BLaER1 treated with 17β-estradiol and CSF1 and Interleukin-3, amounts not matched to agents 10 nM and 100 nM (cell line): ENCODE results near the gene NFATC3.
"Not testable (repeated sequence)": the region's sequence is repeated elsewhere in the genome, so short reads cannot be mapped to it uniquely, and the experiment has no call there.

Experiments
- H3K27ac ChIP-seq, 11 experiments: shearing (Covaris generic); formaldehyde crosslinking; 2 replicates each; pipeline ENCODE4 v1.8.1; 2022
- H3K27me3 ChIP-seq, 11 experiments: shearing (Covaris generic); formaldehyde crosslinking; 2 replicates each; pipeline ENCODE4 v1.8.1; 2022
- H3K36me3 ChIP-seq, 11 experiments: shearing (Covaris generic); formaldehyde crosslinking; 2 replicates each; pipeline ENCODE4 v1.8.1; 2022
- H3K4me1 ChIP-seq, 10 experiments: shearing (Covaris generic); formaldehyde crosslinking; 2 replicates each; pipeline ENCODE4 v1.8.1; 2022
- H3K4me2 ChIP-seq, 11 experiments: shearing (Covaris generic); formaldehyde crosslinking; 2 replicates each; pipeline ENCODE4 v1.8.1; 2022
- H3K4me3 ChIP-seq, 10 experiments: shearing (Covaris generic); formaldehyde crosslinking; 2 replicates each; pipeline ENCODE4 v1.8.1; 2022
- H3K9ac ChIP-seq, 11 experiments: shearing (Covaris generic); formaldehyde crosslinking; 2 replicates each; pipeline ENCODE4 v1.8.1; 2022
- H3K9me3 ChIP-seq, 11 experiments: shearing (Covaris generic); formaldehyde crosslinking; replicated peaks in 1 of 11; 2 replicates each; pipeline ENCODE4 v1.8.1; 2022
- H4K20me1 ChIP-seq, 11 experiments: shearing (Covaris generic); formaldehyde crosslinking; 2 replicates each; pipeline ENCODE4 v1.8.1; 2022
- Cebpa-rat ChIP-seq, 11 experiments: shearing (Covaris generic); IDR thresholded peaks; 2 replicates each; pipeline ENCODE4 v1.8.1; 2022

NFATC3 gene

DNA sequence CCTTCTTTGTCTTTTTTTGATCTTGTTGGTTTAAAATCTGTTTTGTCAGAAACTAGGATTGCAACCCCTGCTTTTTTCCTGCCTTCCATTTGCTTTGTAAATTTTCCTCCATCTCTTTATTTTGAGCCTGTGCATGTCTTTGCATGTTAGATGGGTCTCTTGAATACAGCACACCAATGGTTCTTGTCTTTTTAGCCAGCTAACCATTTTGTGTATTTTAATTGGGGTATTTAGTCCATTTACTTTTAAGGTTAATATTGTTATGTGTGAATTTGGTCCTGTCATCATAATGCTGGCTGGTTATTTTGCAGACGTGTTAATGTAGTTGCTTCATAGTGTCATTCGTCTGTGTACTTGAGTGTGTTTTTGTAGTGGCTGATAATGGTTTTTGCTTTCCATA, 26.2 kb downstream of the NFATC3 start:
- H3K4me2 ChIP-seq: no peak overlapping the region
- TF ChIP-seq Cebpa-rat (IDR thresholded peaks at IDR 0.05): no peak
- H3K27me3 ChIP-seq: no peaks in the 10 kb centered on the region
- H3K9ac ChIP-seq: no peak overlapping the region
- H3K36me3 ChIP-seq: peaks cover 0 to 56% (median 33%) of the 10 kb centered on the region in 11 experiments; a peak in 18 of 22 replicates
- H3K9me3 ChIP-seq: peaks cover 54 to 69% (median 63%) of the 10 kb centered on the region in 11 experiments
- H3K27ac ChIP-seq: no peak overlapping the region
- H3K4me1 ChIP-seq: peaks cover 0 to 40% (median 18%) of the 10 kb centered on the region in 10 experiments; a peak in 15 of 20 replicates
- peaks cover 40 to 99% (median 73%) of the 10 kb centered on the region in 11 experiments for H4K20me1 ChIP-seq
- no peak overlapping the region for H3K4me3 ChIP-seq

DNA sequence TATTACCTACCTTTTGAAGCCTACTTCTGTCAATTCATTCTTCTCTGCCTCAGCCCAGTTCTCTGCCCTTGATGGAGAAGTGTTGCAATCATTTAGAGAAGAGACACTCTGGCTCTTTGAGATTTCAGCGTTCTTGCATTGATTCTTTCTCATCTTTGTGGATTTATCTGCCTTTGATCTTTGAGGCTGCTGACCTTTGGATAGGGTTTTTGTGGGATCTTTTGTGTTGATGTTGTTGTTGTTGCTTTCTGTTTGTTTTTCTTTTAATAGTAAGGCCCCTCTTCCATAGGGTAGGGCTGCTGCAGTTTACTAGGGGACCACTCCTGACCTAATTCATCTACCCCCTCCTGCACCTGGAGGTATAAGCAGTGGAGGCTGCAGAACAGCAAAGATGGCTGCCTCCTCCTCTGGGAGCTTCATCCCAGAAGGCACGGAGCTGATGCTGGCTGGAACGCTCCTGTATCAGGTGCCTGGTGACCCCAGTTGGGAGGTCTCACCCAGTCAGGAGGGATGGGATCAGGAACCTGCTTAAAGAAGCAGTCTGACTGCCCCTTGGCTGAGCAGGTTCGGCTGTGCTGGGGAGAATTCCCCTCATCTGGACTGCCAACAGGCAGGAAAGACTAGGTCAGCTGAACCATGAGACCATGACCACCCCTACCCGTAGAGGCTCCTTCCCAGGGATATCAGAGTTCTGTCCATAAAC, 28.0 kb downstream of the NFATC3 start:
- H3K9me3 ChIP-seq: peaks cover 36 to 50% (median 45%) of the 10 kb centered on the region in 11 experiments
- H3K27me3 ChIP-seq: no peaks in the 10 kb centered on the region
- TF ChIP-seq Cebpa-rat (IDR thresholded peaks at IDR 0.05): peak in 2 of 11 experiments; percentile 5 to 22; a peak in 2 of 22 replicates
- peak overlapping the region in 5 of 11 experiments; percentile 7 to 36 (median 22); a peak in 9 of 22 replicates for H3K4me2 ChIP-seq
- H3K36me3 ChIP-seq: peaks cover 0 to 44% (median 23%) of the 10 kb centered on the region in 11 experiments; a peak in 11 of 22 replicates
- peaks cover 57 to 99% (median 79%) of the 10 kb centered on the region in 11 experiments for H4K20me1 ChIP-seq
- no peak overlapping the region for H3K27ac ChIP-seq
- H3K4me1 ChIP-seq: peaks cover 0 to 59% (median 18%) of the 10 kb centered on the region in 10 experiments; a peak in 15 of 20 replicates
- H3K9ac ChIP-seq: no peak overlapping the region
- H3K4me3 ChIP-seq: no peak overlapping the region

DNA sequence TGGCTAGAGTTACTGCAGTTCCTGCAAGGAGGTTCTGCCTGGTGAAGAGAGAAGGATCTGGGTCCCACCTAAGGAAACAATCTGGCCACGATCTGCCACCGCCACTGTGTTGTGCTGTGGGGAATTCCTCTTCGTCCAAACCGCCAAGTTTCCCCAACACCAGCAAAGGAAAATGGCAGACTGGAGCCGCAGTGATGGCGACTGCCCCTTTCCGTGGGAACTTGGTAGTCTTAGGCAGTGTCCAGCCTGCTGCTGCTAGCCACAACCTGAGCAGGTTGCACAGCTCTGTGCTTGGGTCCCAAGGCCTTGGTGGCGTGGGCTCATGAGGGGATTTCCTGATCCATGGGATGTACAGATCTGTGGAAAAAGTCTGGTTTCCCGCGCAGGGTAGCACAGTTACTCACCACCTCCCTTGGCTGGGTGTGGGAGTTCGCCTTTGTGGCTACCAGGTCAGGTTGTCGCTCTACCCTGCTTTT, 28.6 kb downstream of the NFATC3 start:
- H4K20me1 ChIP-seq: peaks cover 61 to 99% (median 85%) of the 10 kb centered on the region in 11 experiments
- no peaks in the 10 kb centered on the region for H3K27me3 ChIP-seq
- H3K9me3 ChIP-seq: peaks cover 30 to 44% (median 39%) of the 10 kb centered on the region in 11 experiments
- no peak overlapping the region for H3K4me3 ChIP-seq
- H3K4me1 ChIP-seq: peaks cover 0 to 64% (median 18%) of the 10 kb centered on the region in 10 experiments; a peak in 15 of 20 replicates
- H3K4me2 ChIP-seq: peak overlapping the region in 3 of 11 experiments; percentile 13 to 36 (median 22); a peak in 6 of 22 replicates
- H3K9ac ChIP-seq: no peak overlapping the region
- no peak overlapping the region for H3K27ac ChIP-seq
- no peak for TF ChIP-seq Cebpa-rat (IDR thresholded peaks at IDR 0.05)
- H3K36me3 ChIP-seq: peaks cover 0 to 38% (median 23%) of the 10 kb centered on the region in 11 experiments; a peak in 11 of 22 replicates

DNA sequence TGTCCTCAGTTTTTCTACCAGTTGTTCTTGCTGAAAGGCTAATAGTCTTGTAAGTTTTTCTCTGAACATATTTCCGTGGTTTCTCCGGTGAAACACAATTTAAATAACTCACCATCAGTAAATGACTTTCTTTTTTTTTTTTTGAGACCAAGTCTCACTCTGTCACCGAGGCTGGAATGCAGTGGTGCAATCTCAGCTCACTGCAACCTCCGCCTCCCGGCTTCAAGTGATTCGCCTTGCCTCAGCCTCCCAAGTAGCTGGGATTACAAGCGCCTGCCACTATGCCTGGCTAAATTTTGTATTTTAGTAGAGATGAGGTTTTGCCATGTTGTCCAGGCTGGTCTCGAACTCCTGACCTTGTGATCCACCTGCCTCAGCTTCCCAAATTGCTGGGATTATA, 29.8 kb downstream of the NFATC3 start:
- peaks cover 19 to 33% (median 27%) of the 10 kb centered on the region in 11 experiments for H3K9me3 ChIP-seq
- H3K4me3 ChIP-seq, H3K9ac ChIP-seq, H3K27me3 ChIP-seq, H3K4me2 ChIP-seq, H3K27ac ChIP-seq: not testable (repeated sequence)
- H3K36me3 ChIP-seq: peaks cover 0 to 29% (median 17%) of the 10 kb centered on the region in 11 experiments; a peak in 9 of 22 replicates
- H4K20me1 ChIP-seq: peaks cover 72 to 99% (median 89%) of the 10 kb centered on the region in 11 experiments
- H3K4me1 ChIP-seq: peaks cover 0 to 75% (median 19%) of the 10 kb centered on the region in 10 experiments; a peak in 16 of 20 replicates

DNA sequence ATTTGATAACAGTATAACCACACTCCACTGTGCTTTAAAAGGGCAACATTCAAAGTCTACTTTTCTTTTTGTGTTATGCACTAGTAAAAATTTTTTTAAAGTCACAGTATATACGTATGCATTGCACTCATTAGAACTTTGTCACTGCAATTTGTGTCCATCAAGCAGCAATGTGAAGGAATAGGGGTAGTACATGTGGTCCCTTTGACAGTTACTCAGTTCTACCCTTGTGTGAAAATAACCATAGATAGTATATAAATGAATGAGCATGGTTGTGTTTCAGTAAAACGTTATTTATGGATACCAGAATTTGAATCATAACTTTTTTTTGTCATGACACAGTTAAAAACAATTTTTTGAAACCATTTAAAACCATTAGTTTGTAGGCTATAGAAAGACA, 30.7 kb downstream of the NFATC3 start:
- TF ChIP-seq Cebpa-rat (IDR thresholded peaks at IDR 0.05): no peak
- peaks cover 0 to 81% (median 22%) of the 10 kb centered on the region in 10 experiments; a peak in 16 of 20 replicates for H3K4me1 ChIP-seq
- H3K36me3 ChIP-seq: peaks cover 0 to 24% (median 16%) of the 10 kb centered on the region in 11 experiments; a peak in 8 of 22 replicates
- H3K4me3 ChIP-seq: no peak overlapping the region
- H3K27me3 ChIP-seq: no peaks in the 10 kb centered on the region
- no peak overlapping the region for H3K9ac ChIP-seq
- H3K9me3 ChIP-seq: peaks cover 10 to 24% (median 18%) of the 10 kb centered on the region in 11 experiments; a peak in 21 of 22 replicates
- no peak overlapping the region for H3K27ac ChIP-seq
- H4K20me1 ChIP-seq: peaks cover 81 to 100% (median 98%) of the 10 kb centered on the region in 11 experiments
- peak overlapping the region in 2 of 11 experiments; percentile 18 to 25; a peak in 2 of 22 replicates for H3K4me2 ChIP-seq

DNA sequence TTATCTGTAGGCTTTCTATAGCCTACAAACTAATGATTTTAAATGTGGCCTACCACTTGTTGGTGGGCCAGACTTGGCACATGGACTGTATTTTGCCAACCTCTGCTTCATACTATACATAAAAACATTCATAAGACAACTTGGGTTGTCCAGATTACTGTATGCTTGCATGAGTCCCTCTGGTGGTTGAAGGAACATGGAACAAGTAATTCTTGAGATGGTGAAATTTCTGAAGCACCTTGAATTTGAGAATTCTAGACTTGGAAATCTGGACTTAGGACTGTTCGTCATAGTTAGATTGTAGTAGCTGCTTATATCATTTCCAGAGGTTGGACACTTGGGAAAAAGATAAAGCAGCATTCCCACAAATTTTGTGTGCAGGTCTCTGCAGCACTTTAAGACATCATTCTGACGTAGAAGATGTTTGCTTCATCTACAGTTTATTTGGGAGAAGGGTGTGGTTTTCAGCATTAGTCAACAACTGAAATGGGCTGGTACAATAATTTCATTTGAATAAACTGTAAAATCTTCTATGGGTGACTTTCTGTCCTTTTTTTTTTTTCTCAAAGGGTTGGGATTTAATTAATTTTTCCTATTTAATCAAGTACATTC, 31.2 kb downstream of the NFATC3 start:
- Histone ChIP-seq H3K27me3 (no peaks in the 10 kb centered on the region), H3K9me3 (peaks cover 5 to 19% (median 13%) of the 10 kb centered on the region in 11 experiments; a peak in 21 of 22 replicates), H3K9ac (no peak overlapping the region), H3K36me3 (peaks cover 0 to 22% (median 14%) of the 10 kb centered on the region in 11 experiments; a peak in 9 of 22 replicates), H3K27ac (no peak overlapping the region), H4K20me1 (peaks cover 86 to 100% (median 100%) of the 10 kb centered on the region in 11 experiments), H3K4me1 (peaks cover 0 to 81% (median 22%) of the 10 kb centered on the region in 10 experiments; a peak in 16 of 20 replicates), H3K4me2 (peak overlapping the region in 1 of 11 experiments; percentile 18; a peak in 2 of 22 replicates), H3K4me3 (no peak overlapping the region)
- TF ChIP-seq Cebpa-rat (IDR thresholded peaks at IDR 0.05): no peak

DNA sequence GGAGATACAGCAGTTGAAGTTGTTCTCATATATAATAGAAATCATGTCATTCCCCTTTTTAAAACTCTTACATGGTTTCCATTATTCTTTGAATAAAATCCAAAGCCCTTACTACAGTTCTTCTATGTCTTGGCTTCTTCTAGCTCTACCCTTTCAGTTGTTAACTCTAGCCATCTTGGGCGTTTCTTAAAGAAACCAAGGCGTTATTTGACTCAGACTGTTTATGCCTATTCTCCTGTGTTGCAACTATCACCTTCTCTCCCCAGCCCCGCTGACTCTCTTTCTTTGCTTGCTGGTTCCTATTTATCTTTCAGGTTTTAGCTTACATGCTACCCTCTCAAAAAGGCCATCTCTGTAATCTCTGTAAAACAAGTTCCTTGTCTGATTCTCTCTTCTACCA, 32.7 kb downstream of the NFATC3 start:
- peak overlapping the region in 1 of 11 experiments; percentile 27; a peak in 1 of 22 replicates for H3K4me2 ChIP-seq
- peaks cover 95 to 100% (median 100%) of the 10 kb centered on the region in 11 experiments for H4K20me1 ChIP-seq
- no peak overlapping the region for H3K27ac ChIP-seq
- H3K27me3 ChIP-seq: no peaks in the 10 kb centered on the region
- H3K9ac ChIP-seq: no peak overlapping the region
- H3K9me3 ChIP-seq: peaks cover 0 to 8% (median 0%) of the 10 kb centered on the region in 11 experiments; a peak in 2 of 22 replicates
- no peak for TF ChIP-seq Cebpa-rat (IDR thresholded peaks at IDR 0.05)
- H3K36me3 ChIP-seq: peaks cover 10 to 30% (median 21%) of the 10 kb centered on the region in 11 experiments; a peak in 20 of 22 replicates
- peaks cover 0 to 78% (median 19%) of the 10 kb centered on the region in 10 experiments; a peak in 16 of 20 replicates for H3K4me1 ChIP-seq
- H3K4me3 ChIP-seq: no peak overlapping the region

DNA sequence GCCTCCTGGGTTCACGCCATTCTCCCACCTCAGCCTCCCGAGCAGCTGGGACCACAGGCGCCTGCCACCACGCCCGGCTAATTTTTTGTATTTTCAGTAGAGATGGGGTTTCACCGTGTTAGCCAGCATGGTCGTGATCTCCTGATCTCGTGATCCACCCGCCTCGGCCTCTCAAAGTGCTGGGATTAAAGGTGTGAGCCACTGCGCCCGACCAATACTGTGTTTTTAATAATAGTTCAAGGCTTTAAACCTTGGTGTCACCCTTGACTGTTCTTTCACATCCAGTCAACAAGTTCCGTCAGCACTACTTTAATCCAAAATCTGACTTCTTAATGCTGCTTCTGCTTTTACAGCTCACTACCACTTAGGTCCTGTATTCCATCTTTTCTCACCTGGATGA, 33.8 kb downstream of the NFATC3 start:
- Histone ChIP-seq H4K20me1 (peaks cover 92 to 100% (median 100%) of the 10 kb centered on the region in 11 experiments), H3K4me1 (peaks cover 0 to 67% (median 13%) of the 10 kb centered on the region in 10 experiments; a peak in 14 of 20 replicates), H3K36me3 (peaks cover 12 to 33% (median 23%) of the 10 kb centered on the region in 11 experiments; a peak in 20 of 22 replicates), H3K4me2 (peak overlapping the region in 1 of 11 experiments; percentile 26; a peak in 1 of 22 replicates)
- H3K27me3 ChIP-seq, H3K27ac ChIP-seq, H3K9ac ChIP-seq, H3K9me3 ChIP-seq, H3K4me3 ChIP-seq: not testable (repeated sequence)

DNA sequence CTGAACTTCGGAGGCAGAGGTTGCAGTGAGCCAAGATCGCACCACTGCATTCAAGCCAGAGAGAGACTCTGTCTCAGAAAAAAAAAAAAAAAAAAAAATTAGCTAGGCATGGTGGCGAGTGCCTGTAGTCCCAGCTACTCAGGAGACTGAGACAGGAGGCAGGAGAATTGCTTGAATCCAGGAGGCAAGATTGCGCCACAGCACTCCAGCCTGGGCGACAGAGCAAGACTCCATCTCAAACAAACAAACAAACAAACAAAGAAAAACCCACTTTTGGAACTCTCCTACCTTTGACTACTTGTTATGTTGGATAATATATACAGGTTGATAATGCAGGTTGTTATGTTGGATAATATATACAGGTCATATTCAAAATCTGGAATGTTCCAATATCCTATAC, 35.3 kb downstream of the NFATC3 start:
- H4K20me1 ChIP-seq: peaks cover 89 to 100% (median 100%) of the 10 kb centered on the region in 11 experiments
- not testable (repeated sequence) for H3K27ac ChIP-seq, H3K4me3 ChIP-seq, H3K9ac ChIP-seq, H3K9me3 ChIP-seq, H3K4me2 ChIP-seq, H3K27me3 ChIP-seq
- H3K36me3 ChIP-seq: peaks cover 13 to 48% (median 27%) of the 10 kb centered on the region in 11 experiments; a peak in 20 of 22 replicates
- peaks cover 0 to 60% (median 12%) of the 10 kb centered on the region in 10 experiments; a peak in 11 of 20 replicates for H3K4me1 ChIP-seq
